IMR-90 (cell line): ENCODE results near the gene EFNA5. TPM values are rescaled to one million over a fixed set of nuclear protein-coding genes. Genes with fewer than 3 reads are reported as not detected.

ENCODE experiments used
- ATAC-seq: fragments of 200-7000 bp; cut with Tn5 transposase; 2 replicates; pipeline ENCODE4 v1.9.1; 2020; ENCODE audit warnings: low read depth, mild to moderate bottlenecking, moderate library complexity
- BruUV-seq: library from RNA; stranded (reverse); fragments of 400-500 nt; replicated peaks from 2 replicates; lab custom pipeline; 2021; lab: Mats Ljungman, UMichigan
- CTCF ChIA-PET: fragments of 300-600 bp; formaldehyde crosslinking; extraction: SDS; loops from one replicate; lab custom pipeline; 2021; ENCODE audit warnings: antibody characterized with exemption; lab: Yijun Ruan, JAX
- POLR2A ChIA-PET: fragments of 300-600 bp; sonication (Branson Sonifier 250); formaldehyde crosslinking; loops from one replicate; lab custom pipeline; 2022; ENCODE audit warnings: antibody characterized with exemption; ENCODE audit not compliant: unreplicated experiment; lab: Charles Lee
- DNase-seq: peaks from one replicate; pipeline ENCODE4 v3.0.0; 2013
- H2AFZ ChIP-seq: replicated peaks from 2 replicates; pipeline ENCODE3; 2013; ENCODE audit warnings: low read length, mild to moderate bottlenecking; ENCODE audit not compliant: poor library complexity
- H2AK5ac ChIP-seq: 2 replicates; pipeline ENCODE4 v1.6.1; 2013; ENCODE audit warnings: low read depth, low read length, inconsistent platforms
- H2AK9ac ChIP-seq: replicated peaks from 2 replicates; pipeline ENCODE3; 2013; ENCODE audit warnings: mild to moderate bottlenecking, low read depth, low read length, moderate library complexity; ENCODE audit not compliant: poor library complexity
- H2BK120ac ChIP-seq: 2 replicates; pipeline ENCODE4 v1.6.1; 2013; ENCODE audit warnings: low read depth, low read length, inconsistent platforms
- H2BK15ac ChIP-seq: 3 replicates; pipeline ENCODE4 v1.6.1; 2013; ENCODE audit warnings: low read depth, low read length, inconsistent platforms
- H2BK20ac ChIP-seq: 2 replicates; pipeline ENCODE4 v1.6.1; 2013; ENCODE audit warnings: low read depth, mild to moderate bottlenecking, inconsistent platforms, low read length, moderate library complexity
- H2BK5ac ChIP-seq: 2 replicates; pipeline ENCODE4 v1.6.1; 2013; ENCODE audit warnings: mild to moderate bottlenecking, low read depth, low read length, inconsistent platforms; ENCODE audit not compliant: poor library complexity, severe bottlenecking
- H3K14ac ChIP-seq: replicated peaks from 2 replicates; pipeline ENCODE4 v1.6.1; 2013; ENCODE audit warnings: low read depth, low read length, inconsistent platforms
- H3K18ac ChIP-seq: 2 replicates; pipeline ENCODE4 v1.6.1; 2013; ENCODE audit warnings: low read depth, low read length, control low read depth
- H3K23ac ChIP-seq: 2 replicates; pipeline ENCODE4 v1.6.1; 2013; ENCODE audit warnings: low read depth, low read length, inconsistent platforms
- H3K27ac ChIP-seq: 2 replicates; pipeline ENCODE4 v1.5.1; 2013; ENCODE audit warnings: mild to moderate bottlenecking, control low read depth, low read length; ENCODE audit not compliant: insufficient read depth
- H3K27me3 ChIP-seq: 2 replicates; pipeline ENCODE4 v1.6.1; 2013; ENCODE audit warnings: low read length; ENCODE audit not compliant: control insufficient read depth, insufficient read depth
- H3K36me3 ChIP-seq: 2 replicates; pipeline ENCODE4 v1.6.1; 2013; ENCODE audit warnings: low read length, mixed read lengths; ENCODE audit not compliant: control insufficient read depth, insufficient read depth
- H3K4ac ChIP-seq: 2 replicates; pipeline ENCODE4 v1.6.1; 2013; ENCODE audit warnings: low read depth, low read length, inconsistent platforms
- H3K4me1 ChIP-seq: 2 replicates; pipeline ENCODE4 v1.6.1; 2013; ENCODE audit warnings: low read length, mixed read lengths; ENCODE audit not compliant: control insufficient read depth, insufficient read depth
- H3K4me2 ChIP-seq: 2 replicates; pipeline ENCODE4 v1.6.1; 2013; ENCODE audit warnings: low read depth, mild to moderate bottlenecking, control low read depth, low read length, moderate library complexity
- H3K4me3 ChIP-seq: 2 replicates; pipeline ENCODE4 v1.5.1; 2013; ENCODE audit warnings: low read depth, mild to moderate bottlenecking, control low read depth, low read length, moderate library complexity; ENCODE audit not compliant: insufficient read depth
- H3K56ac ChIP-seq: 2 replicates; pipeline ENCODE4 v1.6.1; 2013; ENCODE audit warnings: low read length, inconsistent platforms; ENCODE audit not compliant: insufficient read depth; ENCODE audit errors: extremely low read depth
- H3K79me1 ChIP-seq, 2 experiments: 2 replicates each; pipeline ENCODE4 v1.6.1; 2013; ENCODE audit warnings: low read length in 2 of 2, inconsistent platforms in 1 of 2, low read depth in 1 of 2
- H3K9ac ChIP-seq: 2 replicates; pipeline ENCODE4 v1.6.1; 2013; ENCODE audit warnings: low read depth, low read length, control low read depth
- H3K9me1 ChIP-seq: 2 replicates; pipeline ENCODE4 v1.6.1; 2013; ENCODE audit warnings: low read length, inconsistent platforms; ENCODE audit not compliant: insufficient read depth
- H3K9me3 ChIP-seq: 2 replicates; pipeline ENCODE4 v1.6.1; 2013; ENCODE audit warnings: low read length; ENCODE audit not compliant: control insufficient read depth, insufficient read depth
- H4K20me1 ChIP-seq: 2 replicates; pipeline ENCODE4 v1.6.1; 2013; ENCODE audit warnings: low read length, inconsistent platforms; ENCODE audit not compliant: insufficient read depth
- H4K5ac ChIP-seq: 2 replicates; pipeline ENCODE4 v1.6.1; 2013; ENCODE audit warnings: mild to moderate bottlenecking, low read depth, low read length, control low read depth
- H4K8ac ChIP-seq, 2 experiments: 2 replicates each; pipeline ENCODE4 v1.6.1; 2013; ENCODE audit warnings: low read depth in 2 of 2, low read length in 2 of 2, control low read depth in 1 of 2, inconsistent platforms in 1 of 2
- H4K91ac ChIP-seq: 2 replicates; pipeline ENCODE4 v1.6.1; 2013; ENCODE audit warnings: low read depth, low read length, inconsistent platforms; ENCODE audit not compliant: insufficient read depth
- BHLHE40 ChIP-seq: fragments of 150-350 bp; IDR thresholded peaks from 2 replicates; pipeline ENCODE4 v1.6.1; 2016; ENCODE audit warnings: mild to moderate bottlenecking, low read depth, low read length
- CEBPB ChIP-seq: IDR thresholded peaks from 2 replicates; pipeline ENCODE4 v1.6.1; 2012; ENCODE audit warnings: low read depth, low read length, improper control_type of control experiment
- CHD1 ChIP-seq: IDR thresholded peaks from 2 replicates; pipeline ENCODE4 v1.6.1; 2012; ENCODE audit warnings: low read depth, low read length, improper control_type of control experiment
- FOS ChIP-seq: fragments of 150-350 bp; IDR thresholded peaks from 2 replicates; pipeline ENCODE4 v1.6.1; 2016; ENCODE audit warnings: low read depth, low read length
- MAFK ChIP-seq: IDR thresholded peaks from 2 replicates; pipeline ENCODE4 v1.6.1; 2012; ENCODE audit warnings: low read depth, low read length, improper control_type of control experiment
- MAZ ChIP-seq: IDR thresholded peaks from 2 replicates; pipeline ENCODE4 v1.6.1; 2012; ENCODE audit warnings: low read depth, mild to moderate bottlenecking, low read length, improper control_type of control experiment, moderate library complexity, borderline replicate concordance
- MXI1 ChIP-seq: IDR thresholded peaks from 2 replicates; pipeline ENCODE4 v1.6.1; 2012; ENCODE audit warnings: low read depth, mild to moderate bottlenecking, low read length, moderate library complexity, borderline replicate concordance
- NFE2L2 ChIP-seq: fragments of 150-350 bp; IDR thresholded peaks from 2 replicates; pipeline ENCODE4 v1.6.1; 2016; ENCODE audit warnings: low read depth, mild to moderate bottlenecking, low read length
- POLR2A ChIP-seq: IDR thresholded peaks from 2 replicates; pipeline ENCODE4 v1.6.1; 2012; ENCODE audit warnings: mild to moderate bottlenecking, low read depth, low read length
- RAD21 ChIP-seq: IDR thresholded peaks from 2 replicates; pipeline ENCODE4 v1.6.1; 2012; ENCODE audit warnings: low read length, improper control_type of control experiment
- RCOR1 ChIP-seq: IDR thresholded peaks from 2 replicates; pipeline ENCODE4 v1.6.1; 2012; ENCODE audit warnings: mild to moderate bottlenecking, low read length, improper control_type of control experiment; ENCODE audit not compliant: insufficient replicate concordance
- RFX5 ChIP-seq: IDR thresholded peaks from 2 replicates; pipeline ENCODE4 v1.8.0; 2012; ENCODE audit warnings: low read depth, mild to moderate bottlenecking, low read length, moderate library complexity
- SMC3 ChIP-seq: fragments of 150-350 bp; IDR thresholded peaks from 2 replicates; pipeline ENCODE4 v1.6.1; 2016; ENCODE audit warnings: low read depth, mild to moderate bottlenecking, antibody characterized with exemption, low read length, moderate library complexity
- WGBS, 2 experiments: methylation state at CpG; one replicate each; pipeline versions ENCODE4 v1.1.5 to v1.1.7; 2013; ENCODE audit warnings: missing lambda C conversion rate in 2 of 2; ENCODE audit not compliant: insufficient read length in 1 of 2; ENCODE audit errors: extremely low coverage in 2 of 2; 5-methylcytosine and 5-hydroxymethylcytosine counted together
- dilution Hi-C: fragments of 300-500 bp; cut with HindIII; formaldehyde crosslinking; loops from one replicate; pipeline ENCODE4 v1.14.3; 2018; ENCODE audit warnings: low sequenced_read_pairs; ENCODE audit not compliant: unreplicated experiment
- in situ Hi-C: fragments of 300-500 bp; cut with MboI; formaldehyde crosslinking; loops from 3 replicates; pipeline ENCODE4 v1.14.3; 2019; ENCODE audit warnings: low sequenced_read_pairs, inconsistent platforms, mixed read lengths
- intact Hi-C: fragments of 100-400 bp; cut with micrococcal nuclease; formaldehyde crosslinking; loops from 2 replicates; pipeline ENCODE4 v1.10.0; 2022
- polyA plus RNA-seq, 3 experiments: library from polyadenylated mRNA; depleted of rRNA; stranded (reverse); fragments of >200 nt; gene quantifications; 2 replicates each; pipeline ENCODE4 v1.2.3, GENCODE V29; 2012; ENCODE audit warnings: low replicate concordance in 1 of 3
- total RNA-seq: library from RNA; depleted of rRNA; stranded (reverse); fragments of >200 nt; gene quantifications from 2 replicates; pipeline ENCODE4 v1.2.3, GENCODE V29; 2012
- TF ChIP-seq, protein P1 (sequence below): conservative IDR thresholded peaks from 2 replicates; pipeline ENCODE4 v1.5.1; 2012; ENCODE audit warnings: mild to moderate bottlenecking, low read depth, low read length, improper control_type of control experiment
- TF ChIP-seq, protein P2 (sequence below): fragments of 150-350 bp; IDR thresholded peaks from 2 replicates; pipeline ENCODE4 v1.6.1; 2017; ENCODE audit warnings: mild to moderate bottlenecking, antibody characterized with exemption, low read length, low read depth
- TF ChIP-seq, protein P3 (sequence below): fragments of 150-350 bp; IDR thresholded peaks from 2 replicates; pipeline ENCODE4 v1.6.1; 2016; ENCODE audit warnings: low read depth, mild to moderate bottlenecking, low read length, moderate library complexity, borderline replicate concordance

EFNA5 gene
- total and polyA plus RNA-seq, 2 of the 4 experiments (the other 2 are of a cell fraction), result 1.5 to 1.6 TPM

DNA sequence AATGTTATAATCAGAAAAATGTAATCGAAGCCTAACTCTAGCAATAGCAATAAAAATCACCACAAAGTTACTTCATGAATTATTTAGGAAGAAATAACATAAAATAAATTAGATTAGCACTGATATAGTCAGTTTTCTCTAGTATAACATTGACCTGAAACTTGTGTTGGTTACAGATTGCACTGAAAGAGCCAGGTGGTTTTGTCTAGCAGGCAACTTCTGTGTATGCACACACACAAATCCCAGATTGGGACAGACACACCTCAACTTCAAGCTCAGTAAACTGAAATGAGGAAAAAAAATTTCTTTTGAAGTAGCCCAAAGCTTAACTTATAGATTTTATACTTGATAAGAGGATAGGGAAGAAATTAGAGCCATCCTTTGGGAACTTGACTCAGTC lies 129.3 kb downstream of the EFNA5 start:
- Histone ChIP-seq H3K79me1 (peaks cover 0 to 3% of the 10 kb centered on the region in 2 experiments; a peak in 1 of 4 replicates), H2BK15ac (no peak overlapping the region), H3K9me3 (no peaks in the 10 kb centered on the region), H3K14ac (no peak overlapping the region), H3K4me1 (peaks cover 4% of the 10 kb centered on the region; the same call in 1 of the 2 replicates), H3K36me3 (no peaks in the 10 kb centered on the region), H3K18ac (no peak overlapping the region), H4K20me1 (no peaks in the 10 kb centered on the region; the same call in 1 of the 2 replicates), H3K56ac (no peak overlapping the region), H3K4me2 (no peak overlapping the region), H2AK9ac (no peak overlapping the region), H3K27ac (no peak overlapping the region), H3K27me3 (no peaks in the 10 kb centered on the region), H2AK5ac (no peak overlapping the region), H3K23ac (no peak overlapping the region), H3K9me1 (no peaks in the 10 kb centered on the region; the same call in 1 of the 2 replicates), H3K4me3 (no peak overlapping the region), H4K8ac (no peak overlapping the region), H2BK120ac (no peak overlapping the region), H2AFZ (no peak overlapping the region), H2BK5ac (no peak overlapping the region), H4K91ac (no peak overlapping the region), H3K4ac (no peak overlapping the region), H3K9ac (no peak overlapping the region), H4K5ac (no peak overlapping the region), H2BK20ac (no peak overlapping the region)
- in situ Hi-C loops (no loop called here), dilution Hi-C loops (no loop called here), intact Hi-C loops (no loop called here)
- TF ChIP-seq SMC3 (no peak), MXI1 (no peak), NFE2L2 (no peak), FOS (no peak), CEBPB (no peak), MAZ (no peak), MAFK (no peak), CHD1 (no peak), POLR2A (no peak), RCOR1 (no peak), RFX5 (no peak), BHLHE40 (no peak), RAD21 (no peak)
- TF ChIP-seq, protein P1, sequence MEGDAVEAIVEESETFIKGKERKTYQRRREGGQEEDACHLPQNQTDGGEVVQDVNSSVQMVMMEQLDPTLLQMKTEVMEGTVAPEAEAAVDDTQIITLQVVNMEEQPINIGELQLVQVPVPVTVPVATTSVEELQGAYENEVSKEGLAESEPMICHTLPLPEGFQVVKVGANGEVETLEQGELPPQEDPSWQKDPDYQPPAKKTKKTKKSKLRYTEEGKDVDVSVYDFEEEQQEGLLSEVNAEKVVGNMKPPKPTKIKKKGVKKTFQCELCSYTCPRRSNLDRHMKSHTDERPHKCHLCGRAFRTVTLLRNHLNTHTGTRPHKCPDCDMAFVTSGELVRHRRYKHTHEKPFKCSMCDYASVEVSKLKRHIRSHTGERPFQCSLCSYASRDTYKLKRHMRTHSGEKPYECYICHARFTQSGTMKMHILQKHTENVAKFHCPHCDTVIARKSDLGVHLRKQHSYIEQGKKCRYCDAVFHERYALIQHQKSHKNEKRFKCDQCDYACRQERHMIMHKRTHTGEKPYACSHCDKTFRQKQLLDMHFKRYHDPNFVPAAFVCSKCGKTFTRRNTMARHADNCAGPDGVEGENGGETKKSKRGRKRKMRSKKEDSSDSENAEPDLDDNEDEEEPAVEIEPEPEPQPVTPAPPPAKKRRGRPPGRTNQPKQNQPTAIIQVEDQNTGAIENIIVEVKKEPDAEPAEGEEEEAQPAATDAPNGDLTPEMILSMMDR, result no peak
- TF ChIP-seq, protein P2, sequence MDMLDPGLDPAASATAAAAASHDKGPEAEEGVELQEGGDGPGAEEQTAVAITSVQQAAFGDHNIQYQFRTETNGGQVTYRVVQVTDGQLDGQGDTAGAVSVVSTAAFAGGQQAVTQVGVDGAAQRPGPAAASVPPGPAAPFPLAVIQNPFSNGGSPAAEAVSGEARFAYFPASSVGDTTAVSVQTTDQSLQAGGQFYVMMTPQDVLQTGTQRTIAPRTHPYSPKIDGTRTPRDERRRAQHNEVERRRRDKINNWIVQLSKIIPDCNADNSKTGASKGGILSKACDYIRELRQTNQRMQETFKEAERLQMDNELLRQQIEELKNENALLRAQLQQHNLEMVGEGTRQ, result no peak
- TF ChIP-seq, protein P3, sequence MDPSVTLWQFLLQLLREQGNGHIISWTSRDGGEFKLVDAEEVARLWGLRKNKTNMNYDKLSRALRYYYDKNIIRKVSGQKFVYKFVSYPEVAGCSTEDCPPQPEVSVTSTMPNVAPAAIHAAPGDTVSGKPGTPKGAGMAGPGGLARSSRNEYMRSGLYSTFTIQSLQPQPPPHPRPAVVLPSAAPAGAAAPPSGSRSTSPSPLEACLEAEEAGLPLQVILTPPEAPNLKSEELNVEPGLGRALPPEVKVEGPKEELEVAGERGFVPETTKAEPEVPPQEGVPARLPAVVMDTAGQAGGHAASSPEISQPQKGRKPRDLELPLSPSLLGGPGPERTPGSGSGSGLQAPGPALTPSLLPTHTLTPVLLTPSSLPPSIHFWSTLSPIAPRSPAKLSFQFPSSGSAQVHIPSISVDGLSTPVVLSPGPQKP, result no peak
- DNase-seq (no peak), ATAC-seq (no peak)
- ChIA-PET CTCF (no interaction called here), POLR2A (no interaction called here)
- no TSS peak for BruUV-seq
- WGBS, 2 experiments, result no CpG with 5 or more reads among the region's 1 CpG
